GM12865 (cell line): ENCODE results near the gene ANXA3.

ENCODE experiments used
- DNase-seq: peaks from one replicate; pipeline ENCODE4 v3.0.0; 2010; ENCODE audit warnings: low read depth
- H3K4me3 ChIP-seq: 2 replicates; pipeline ENCODE4 v1.5.1; 2011; ENCODE audit warnings: mild to moderate bottlenecking, low read depth, low read length, control low read depth
- CTCF ChIP-seq: IDR thresholded peaks from 2 replicates; pipeline ENCODE4 v1.5.1; 2011; ENCODE audit warnings: low read length, control low read depth, low read depth, inconsistent platforms; ENCODE audit not compliant: insufficient read depth; ENCODE audit errors: missing control alignments

The ANXA3 gene

DNA sequence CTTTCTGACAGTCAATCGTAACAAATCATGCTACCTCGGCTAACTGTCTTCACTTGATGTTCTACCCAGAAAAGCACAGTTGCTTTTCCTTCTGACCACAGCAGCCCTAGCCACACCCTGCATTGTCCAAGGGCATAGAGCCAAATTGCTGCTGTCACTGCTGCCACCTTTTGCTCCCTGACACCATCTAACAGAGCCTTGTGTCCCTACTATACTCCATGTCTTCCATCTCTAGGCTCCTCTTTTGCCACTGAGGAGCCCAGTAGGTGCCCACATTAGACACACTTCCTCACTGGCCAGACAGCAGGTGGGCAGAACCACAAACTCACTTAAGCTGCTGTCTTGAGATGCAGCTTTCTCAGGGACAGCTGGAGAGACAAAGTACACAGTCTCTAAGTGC is 91.4 kb downstream of the ANXA3 start:
- no peak for DNase-seq
- H3K4me3 ChIP-seq, result no peak overlapping the region
- TF ChIP-seq CTCF, result no peak

DNA sequence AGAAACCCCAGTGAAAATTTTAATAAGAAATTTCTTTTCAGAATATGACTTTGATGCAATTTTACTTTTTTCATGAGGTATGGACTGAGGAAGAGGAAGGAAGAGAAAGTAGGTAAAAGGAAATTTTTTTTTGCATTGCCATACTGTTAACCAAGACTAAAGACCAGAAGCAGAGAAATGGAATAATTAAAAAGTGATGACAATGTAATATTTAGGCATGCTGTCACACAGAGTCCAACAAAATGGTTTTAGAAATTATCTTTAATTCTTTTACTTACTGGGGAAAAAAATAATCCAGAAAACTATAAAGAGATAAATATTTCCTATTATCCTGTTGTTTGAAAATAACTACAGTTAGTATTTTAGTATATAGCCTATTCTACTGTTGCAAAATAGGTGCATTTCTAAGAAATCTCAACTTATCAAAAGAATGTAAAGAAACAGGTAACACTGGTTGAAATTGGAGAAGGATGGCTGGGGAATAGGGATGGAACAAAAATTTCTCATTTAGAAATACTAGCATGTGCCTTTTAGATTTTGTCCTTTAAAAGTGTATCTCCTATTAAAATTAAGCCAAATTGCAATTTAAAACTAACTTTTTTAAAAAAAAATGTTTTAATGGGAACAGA is 92.6 kb downstream of the ANXA3 start:
- no peak for DNase-seq
- no peak overlapping the region for H3K4me3 ChIP-seq
- TF ChIP-seq CTCF, result no peak

DNA sequence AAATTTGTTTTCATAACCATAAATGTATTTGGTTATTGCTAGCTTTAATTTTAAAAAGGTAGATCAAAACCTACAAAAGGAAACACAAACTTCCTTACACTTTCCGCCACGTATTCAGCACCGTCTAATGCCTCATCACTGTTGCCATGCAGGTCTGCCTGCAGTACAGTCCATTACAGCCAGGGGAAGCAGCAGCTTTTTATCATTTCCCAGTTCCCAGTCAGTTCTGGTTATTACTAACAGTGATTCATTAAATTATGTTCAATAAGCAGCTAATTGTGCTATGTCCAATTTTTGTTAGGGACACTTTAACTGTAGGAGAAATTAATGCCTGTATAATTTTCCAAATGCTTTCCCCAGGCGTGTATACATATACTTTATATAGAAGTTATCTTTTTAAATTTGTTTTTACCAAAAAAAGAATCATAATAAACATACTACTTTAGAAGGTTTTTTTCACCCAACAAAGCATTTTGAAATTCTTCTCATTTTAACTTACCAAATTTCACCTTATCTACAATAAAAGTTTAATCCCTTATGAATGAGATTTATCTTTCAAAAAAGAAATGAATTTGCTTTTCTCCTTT is 93.3 kb downstream of the ANXA3 start:
- DNase-seq, result peak; percentile 79
- TF ChIP-seq CTCF, result peak; percentile 83
- H3K4me3 ChIP-seq, result no peak overlapping the region

DNA sequence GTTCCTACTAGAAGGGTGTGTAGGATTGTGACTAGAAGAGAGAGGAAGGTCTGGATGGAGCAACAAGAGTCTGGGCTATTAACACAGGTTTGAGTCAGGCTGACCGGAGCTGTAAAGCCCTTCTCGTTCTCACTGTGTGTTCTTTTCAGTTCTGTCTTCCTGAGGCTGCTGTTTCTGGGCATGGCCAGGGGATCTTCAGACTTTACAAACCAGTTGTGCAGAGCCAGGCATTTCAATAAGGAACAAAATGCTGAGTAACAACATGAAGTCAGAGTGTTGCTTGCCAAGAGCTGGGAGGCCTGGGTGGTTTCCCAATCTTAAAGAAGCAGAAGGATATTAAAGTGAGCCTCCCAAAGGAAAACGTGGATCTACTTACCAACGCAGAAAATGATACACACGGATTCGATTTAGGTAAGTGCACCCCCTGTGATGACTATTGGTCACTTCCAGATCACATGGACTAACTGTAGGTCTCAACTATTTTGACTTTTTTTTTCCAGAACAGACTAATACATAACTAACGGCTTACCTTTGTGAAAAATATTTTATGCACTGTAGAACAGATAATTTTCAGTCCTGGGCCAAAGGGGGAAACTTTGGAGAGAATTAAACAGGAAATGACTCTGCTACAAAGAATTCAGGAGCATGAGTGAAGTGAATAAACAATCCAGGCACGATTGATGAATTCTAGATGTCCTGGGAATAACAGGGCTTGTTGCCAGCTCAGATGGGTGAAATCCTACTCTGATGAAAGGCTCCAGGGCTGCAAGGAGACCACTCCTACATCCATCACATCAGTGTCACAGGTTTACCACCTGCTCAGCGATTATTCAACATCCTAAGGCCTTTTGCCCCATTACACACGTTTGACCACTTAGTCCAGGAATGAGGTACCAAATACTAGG is 94.5 kb downstream of the ANXA3 start:
- H3K4me3 ChIP-seq, result no peak overlapping the region
- no peak for TF ChIP-seq CTCF
- peak; percentile 53 for DNase-seq

DNA sequence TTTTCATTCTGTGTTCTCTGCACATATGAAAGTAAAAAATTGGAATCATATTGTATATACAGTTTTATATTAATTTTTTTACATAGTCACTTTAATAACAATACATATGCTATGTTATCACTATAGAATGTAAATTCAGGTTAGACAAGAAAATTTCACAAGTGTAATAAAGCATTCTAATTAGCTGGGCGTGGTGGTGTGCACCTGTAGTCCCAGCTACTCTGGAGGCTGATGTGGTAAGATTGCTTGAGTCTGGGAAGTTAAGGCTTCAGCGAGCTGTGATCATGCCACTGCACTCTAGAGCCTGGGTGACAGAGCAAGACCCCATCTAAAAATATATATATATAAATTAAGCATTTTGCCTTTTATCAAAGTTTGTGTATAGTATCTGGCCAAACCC is 95.7 kb downstream of the ANXA3 start:
- TF ChIP-seq CTCF, result no peak
- H3K4me3 ChIP-seq, result no peak overlapping the region
- DNase-seq, result no peak

DNA sequence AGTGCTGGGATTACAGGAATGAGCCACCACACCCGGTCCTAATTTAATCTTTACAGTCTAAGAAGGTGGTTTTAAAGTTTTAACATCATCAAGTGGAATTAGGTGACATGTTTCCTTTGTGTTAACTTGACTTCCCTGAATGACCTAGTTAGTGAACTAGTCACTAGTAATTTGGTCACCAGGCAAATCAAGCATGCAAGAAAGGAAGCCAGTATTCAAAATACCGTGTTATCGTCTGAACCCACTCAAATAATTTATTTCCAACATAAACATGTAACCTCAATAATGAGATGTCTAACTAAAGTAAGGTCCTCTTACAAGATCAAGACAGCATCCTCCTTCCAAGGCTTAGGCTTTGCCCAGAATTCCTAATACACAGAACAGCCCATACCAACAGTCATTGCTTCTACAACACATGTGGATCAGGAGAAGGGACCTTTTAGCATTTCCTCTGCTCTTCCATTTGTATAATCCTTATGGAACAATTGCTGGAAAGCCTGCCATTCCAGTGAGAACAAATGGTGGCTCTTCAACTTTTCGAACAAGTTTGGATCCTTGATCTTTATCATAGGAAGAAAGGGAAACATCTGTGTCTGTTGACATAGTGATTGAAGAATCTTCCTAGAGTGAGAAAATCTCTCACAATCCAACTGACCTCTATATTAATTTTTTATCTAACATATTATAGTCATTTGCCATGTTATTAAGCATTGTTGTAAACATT is 97.2 kb downstream of the ANXA3 start:
- TF ChIP-seq CTCF, result no peak

More for the DNA sequence above, 97.2 kb downstream of the ANXA3 start:
- H3K4me3 ChIP-seq, result no peak overlapping the region
- no peak for DNase-seq
